IPS DF 6.9 (cell line): ENCODE data around the gene MVB12B.

Experiments
- DNase-seq: peaks from one replicate; pipeline ENCODE4 v3.0.0-alpha.2; 2013; ENCODE audit warnings: low read depth, low spot score
- H3K27ac ChIP-seq: one replicate; pipeline ENCODE4 v1.5.1; 2013; ENCODE audit warnings: low read length, control low read depth
- H3K27me3 ChIP-seq: 2 replicates; pipeline ENCODE4 v1.6.1; 2013; ENCODE audit warnings: mild to moderate bottlenecking, low read length; ENCODE audit not compliant: control insufficient read depth, insufficient read depth
- H3K36me3 ChIP-seq: 2 replicates; pipeline ENCODE4 v1.6.1; 2013; ENCODE audit warnings: low read length; ENCODE audit not compliant: control insufficient read depth, insufficient read depth
- H3K4me1 ChIP-seq: 2 replicates; pipeline ENCODE4 v1.6.1; 2013; ENCODE audit warnings: low read length; ENCODE audit not compliant: control insufficient read depth, insufficient read depth
- H3K4me3 ChIP-seq: 2 replicates; pipeline ENCODE4 v1.5.1; 2013; ENCODE audit warnings: mild to moderate bottlenecking, low read length
- H3K9me3 ChIP-seq: 2 replicates; pipeline ENCODE4 v1.6.1; 2013; ENCODE audit warnings: low read length, inconsistent platforms; ENCODE audit not compliant: control insufficient read depth, insufficient read depth
- WGBS: extraction: QIAGEN DNeasy Blood & Tissue Kit; methylation state at CpG from one replicate; pipeline ENCODE4 v1.1.7; 2013; ENCODE audit warnings: mixed read lengths, missing lambda C conversion rate; ENCODE audit not compliant: insufficient read length, insufficient coverage; 5-methylcytosine and 5-hydroxymethylcytosine counted together

MVB12B gene

GRCh38 chr9:126504977-126505455 is 178.4 kb downstream of the MVB12B start:
- H3K27me3 ChIP-seq = no peaks in the 10 kb centered on the region
- no peaks in the 10 kb centered on the region for H3K9me3 ChIP-seq
- H3K36me3 ChIP-seq = no peaks in the 10 kb centered on the region
- WGBS = no CpG with 5 or more reads among the region's 11 CpGs
- no peak for DNase-seq
- H3K27ac ChIP-seq = no peak overlapping the region
- no peak overlapping the region for H3K4me3 ChIP-seq
- H3K4me1 ChIP-seq = peaks cover 3% of the 10 kb centered on the region; the same call in 1 of the 2 replicates

GRCh38 chr9:126505697-126506346 is 179.2 kb downstream of the MVB12B start:
- H3K4me1 ChIP-seq = peaks cover 2% of the 10 kb centered on the region; the same call in 1 of the 2 replicates
- no peak overlapping the region for H3K4me3 ChIP-seq
- H3K27me3 ChIP-seq = no peaks in the 10 kb centered on the region
- H3K9me3 ChIP-seq = no peaks in the 10 kb centered on the region
- WGBS = no CpG with 5 or more reads among the region's 11 CpGs
- H3K36me3 ChIP-seq = no peaks in the 10 kb centered on the region
- no peak overlapping the region for H3K27ac ChIP-seq
- no peak for DNase-seq

GRCh38 chr9:126506361-126507317 is 180.0 kb downstream of the MVB12B start:
- WGBS = no CpG with 5 or more reads among the region's 27 CpGs
- Histone ChIP-seq H3K9me3 (no peaks in the 10 kb centered on the region), H3K27ac (no peak overlapping the region), H3K4me3 (no peak overlapping the region), H3K27me3 (no peaks in the 10 kb centered on the region), H3K36me3 (no peaks in the 10 kb centered on the region), H3K4me1 (no peaks in the 10 kb centered on the region)
- DNase-seq = no peak

GRCh38 chr9:126507318-126508109 is 180.9 kb downstream of the MVB12B start:
- Histone ChIP-seq H3K27ac (no peak overlapping the region), H3K4me1 (no peaks in the 10 kb centered on the region), H3K27me3 (no peaks in the 10 kb centered on the region), H3K36me3 (no peaks in the 10 kb centered on the region), H3K9me3 (no peaks in the 10 kb centered on the region), H3K4me3 (no peak overlapping the region)
- no peak for DNase-seq
- no CpG with 5 or more reads among the region's 26 CpGs for WGBS

- H3K4me3 ChIP-seq = no peak overlapping the region
- no peaks in the 10 kb centered on the region for H3K4me1 ChIP-seq
- no peaks in the 10 kb centered on the region for H3K9me3 ChIP-seq
- no peak overlapping the region for H3K27ac ChIP-seq
- H3K36me3 ChIP-seq = no peaks in the 10 kb centered on the region
- DNase-seq = no peak
- WGBS = no CpG with 5 or more reads among the region's 12 CpGs
- no peaks in the 10 kb centered on the region for H3K27me3 ChIP-seq
These were observed 181.6 kb downstream of the MVB12B start for GRCh38 chr9:126508171-126508591.

GRCh38 chr9:126508928-126509327 is 182.3 kb downstream of the MVB12B start:
- no CpG with 5 or more reads among the region's 2 CpGs for WGBS
- no peak overlapping the region for H3K27ac ChIP-seq
- no peak for DNase-seq
- no peaks in the 10 kb centered on the region for H3K27me3 ChIP-seq
- H3K4me3 ChIP-seq = no peak overlapping the region
- H3K36me3 ChIP-seq = no peaks in the 10 kb centered on the region
- no peaks in the 10 kb centered on the region for H3K9me3 ChIP-seq
- peaks cover 7% of the 10 kb centered on the region for H3K4me1 ChIP-seq

GRCh38 chr9:126509718-126510117 is 183.1 kb downstream of the MVB12B start:
- Histone ChIP-seq H3K9me3 (no peaks in the 10 kb centered on the region), H3K4me3 (no peak overlapping the region), H3K4me1 (peaks cover 8% of the 10 kb centered on the region), H3K36me3 (no peaks in the 10 kb centered on the region), H3K27ac (no peak overlapping the region), H3K27me3 (no peaks in the 10 kb centered on the region)
- no CpG with 5 or more reads among the region's 5 CpGs for WGBS
- DNase-seq = no peak

GRCh38 chr9:126510564-126510963 is 183.9 kb downstream of the MVB12B start:
- Histone ChIP-seq H3K4me3 (no peak overlapping the region), H3K27ac (no peak overlapping the region), H3K27me3 (no peaks in the 10 kb centered on the region), H3K36me3 (no peaks in the 10 kb centered on the region), H3K9me3 (no peaks in the 10 kb centered on the region), H3K4me1 (peaks cover 8% of the 10 kb centered on the region)
- DNase-seq = no peak
- no CpG with 5 or more reads among the region's 6 CpGs for WGBS

GRCh38 chr9:126511411-126511810 is 184.8 kb downstream of the MVB12B start:
- Histone ChIP-seq H3K36me3 (no peaks in the 10 kb centered on the region), H3K27me3 (no peaks in the 10 kb centered on the region), H3K27ac (no peak overlapping the region), H3K4me1 (peaks cover 8% of the 10 kb centered on the region), H3K9me3 (no peaks in the 10 kb centered on the region), H3K4me3 (no peak overlapping the region)
- DNase-seq = no peak
